ENCODE measurements around the gene LRFN4. TPM values are rescaled to one million over a fixed set of nuclear protein-coding genes. Genes with fewer than 3 reads are reported as not detected.

The LRFN4 gene
- total and polyA plus RNA-seq, 2 of the 13 experiments (the other 11 are each of a cell fraction or from before 2014, with no cell fraction given) = 1.3 to 6.8 TPM

DNA sequence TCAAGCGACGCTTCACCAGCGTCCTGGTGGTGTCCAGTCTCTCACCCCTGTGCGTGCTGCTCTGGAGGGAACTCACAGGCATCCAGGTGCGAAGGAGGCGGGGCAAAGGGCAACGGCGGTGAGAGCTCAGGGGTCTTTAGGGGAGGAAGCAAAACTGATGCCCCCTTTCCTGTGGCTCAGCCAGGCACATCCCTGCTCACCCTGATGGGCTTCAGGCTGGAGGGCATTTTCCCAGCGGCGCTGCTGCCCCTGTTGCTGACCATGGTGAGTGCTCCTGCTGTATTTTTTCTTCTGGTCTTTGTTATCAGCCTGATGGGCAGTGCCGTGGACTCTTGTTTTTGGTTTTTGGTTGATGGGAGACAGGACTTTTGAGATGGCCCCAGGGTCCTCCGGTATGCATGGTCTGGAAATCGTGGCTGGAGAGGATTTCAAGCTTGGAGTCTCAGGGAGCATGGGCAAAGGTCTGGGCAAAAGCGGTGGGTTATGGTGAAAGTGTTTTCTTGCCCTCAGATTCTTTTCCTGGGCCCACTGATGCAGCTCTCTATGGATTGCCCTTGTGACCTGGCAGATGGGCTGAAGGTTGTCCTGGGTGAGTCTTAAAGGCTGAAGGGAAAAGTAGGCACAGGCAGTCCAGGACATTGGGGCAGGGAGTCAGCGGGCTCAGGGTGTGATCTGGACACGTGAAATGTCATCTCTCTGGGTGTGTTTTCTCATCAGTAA, 12.9 kb upstream of the LRFN4 start (continued):
- no peak for TF ChIP-seq ZNF407 (CRISPR knock-in tag; IDR thresholded peaks at IDR 0.05; ENCODE audit: not compliant biosample characterization)
- no peak for TF ChIP-seq ZNF598 (CRISPR knock-in tag; IDR thresholded peaks at IDR 0.05; ENCODE audit: borderline replicate concordance)
- TF ChIP-seq ZNF343 (CRISPR knock-in tag; IDR thresholded peaks at IDR 0.05) = no peak
- TF ChIP-seq JUNB (CRISPR knock-in tag; IDR thresholded peaks at IDR 0.05; ENCODE audit: borderline replicate concordance) = no peak
- 0 out of 2 replicates have a peak, but pooled peaks have one; percentile 4 for TF ChIP-seq SALL1 (CRISPR knock-in tag; IDR thresholded peaks at IDR 0.05)
- no peak for TF ChIP-seq KLF16 (CRISPR knock-in tag; IDR thresholded peaks at IDR 0.05)
- TF ChIP-seq PHF20 (CRISPR knock-in tag; IDR thresholded peaks at IDR 0.05) = no peak
- no peak; the same call in 1 of the 2 replicates for TF ChIP-seq KAT8 (CRISPR knock-in tag; IDR thresholded peaks at IDR 0.05)
- TF ChIP-seq ZBTB42 (CRISPR knock-in tag; IDR thresholded peaks at IDR 0.05) = no peak
- TF ChIP-seq HOXA9 (CRISPR knock-in tag; IDR thresholded peaks at IDR 0.05; ENCODE audit: borderline replicate concordance) = no peak
- TF ChIP-seq CBFB (CRISPR knock-in tag; IDR thresholded peaks at IDR 0.05) = no peak
- no peak for TF ChIP-seq ATF1 (CRISPR knock-in tag; IDR thresholded peaks at IDR 0.05)
- TF ChIP-seq ZNF468 (CRISPR knock-in tag; IDR thresholded peaks at IDR 0.05) = 0 out of 2 replicates have a peak, but pooled peaks have one; percentile 18
- TF ChIP-seq ZNF124 (CRISPR knock-in tag; IDR thresholded peaks at IDR 0.05) = no peak
- no peak for TF ChIP-seq ZNF333 (CRISPR knock-in tag; IDR thresholded peaks at IDR 0.05; ENCODE audit: borderline replicate concordance)
- no peak; the same call in 1 of the 2 replicates for TF ChIP-seq ARID4A (CRISPR knock-in tag; IDR thresholded peaks at IDR 0.05; ENCODE audit: borderline replicate concordance)
